RWPE1 (cell line): ENCODE data around the gene RBCK1.

ENCODE experiments used
- CTCF ChIA-PET: fragments of 350-600 bp; sonication (Branson Sonifier 250); formaldehyde crosslinking; extraction: SDS; loops from one replicate; lab custom pipeline; 2021; lab: Yijun Ruan, JAX
- POLR2A ChIA-PET: fragments of 400-600 bp; formaldehyde crosslinking; extraction: SDS; loops from one replicate; lab custom pipeline; 2020; ENCODE audit warnings: antibody characterized with exemption; ENCODE audit not compliant: low non-redundant PET; lab: Yijun Ruan, JAX
- DNase-seq: peaks from one replicate; pipeline ENCODE4 v3.0.0; 2012; ENCODE audit warnings: low spot score
- H3K27ac ChIP-seq: fragments of 450-650 bp; 2 replicates; pipeline ENCODE4 v1.5.1; 2017
- CTCF ChIP-seq: fragments of 450-650 bp; conservative IDR thresholded peaks from 2 replicates; pipeline ENCODE4 v1.5.1; 2017; ENCODE audit warnings: low read depth, mild to moderate bottlenecking

RBCK1 gene

GRCh38 chr20:401682-402495 lies 6.2 kb upstream of the RBCK1 start:
- POLR2A ChIA-PET: interaction anchor here (0.6 to 0.7 kb wide), 2 partner anchors 27 to 46 kb away, joined by 5 to 6 read pairs; no protein-coding TSS in a partner anchor
- peak overlapping the region; percentile 81 for H3K27ac ChIP-seq

GRCh38 chr20:402496-402885 lies 5.6 kb upstream of the RBCK1 start:
- no peak for TF ChIP-seq CTCF
- ChIA-PET CTCF (interaction anchor here (0.6 to 1.2 kb wide), 2 partner anchors 29 to 337 kb away, joined by 3 to 4 read pairs; no protein-coding TSS in a partner anchor), POLR2A (no interaction called here)
- H3K27ac ChIP-seq: peak overlapping the region; percentile 81
- DNase-seq: no peak

More at GRCh38 chr20:401682-402495, 6.2 kb upstream of the RBCK1 start:
- CTCF ChIA-PET: interaction anchor here (0.6 kb wide), 2 partner anchors 30 to 337 kb away, joined by 3 to 4 read pairs; no protein-coding TSS in a partner anchor
- no peak for TF ChIP-seq CTCF
- DNase-seq: peak; percentile 87

- peak overlapping the region; percentile 81 for H3K27ac ChIP-seq
- ChIA-PET POLR2A (no interaction called here), CTCF (interaction anchor here (1.2 kb wide), 1 partner anchor 29 kb away, joined by 3 read pairs; no protein-coding TSS in a partner anchor)
- no peak for TF ChIP-seq CTCF
- no peak for DNase-seq
Measured at GRCh38 chr20:402898-403581, 5.1 kb upstream of the RBCK1 start.

GRCh38 chr20:403582-403957 lies 4.5 kb upstream of the RBCK1 start:
- POLR2A ChIA-PET: no interaction called here
- no peak for TF ChIP-seq CTCF
- CTCF ChIA-PET: interaction anchor here (1.2 kb wide), 1 partner anchor 28 kb away, joined by 3 read pairs; no protein-coding TSS in a partner anchor
- no peak overlapping the region for H3K27ac ChIP-seq
- DNase-seq: no peak

- no peak for DNase-seq
- POLR2A ChIA-PET: no interaction called here
- CTCF ChIA-PET: interaction anchor here (1.1 kb wide), 1 partner anchor 42 kb away, joined by 4 read pairs; no protein-coding TSS in a partner anchor
- TF ChIP-seq CTCF: no peak
- H3K27ac ChIP-seq: no peak overlapping the region
Measured at GRCh38 chr20:404088-404487, 4.0 kb upstream of the RBCK1 start.
